ENCODE results near the gene RAB9A.
"Not testable (repeated sequence)": the region's sequence is repeated elsewhere in the genome, so short reads cannot be mapped to it uniquely, and the experiment has no call there.

RAB9A gene

GRCh38 chrX:13694359-13694758, 5.4 kb downstream of the RAB9A start:
- no peak for DNase-seq
- in situ Hi-C loops (cut with MboI; ENCODE audit: low pct_unique_long_range_greater_than_20kb, low sequenced_read_pairs): no loop called here

DNA sequence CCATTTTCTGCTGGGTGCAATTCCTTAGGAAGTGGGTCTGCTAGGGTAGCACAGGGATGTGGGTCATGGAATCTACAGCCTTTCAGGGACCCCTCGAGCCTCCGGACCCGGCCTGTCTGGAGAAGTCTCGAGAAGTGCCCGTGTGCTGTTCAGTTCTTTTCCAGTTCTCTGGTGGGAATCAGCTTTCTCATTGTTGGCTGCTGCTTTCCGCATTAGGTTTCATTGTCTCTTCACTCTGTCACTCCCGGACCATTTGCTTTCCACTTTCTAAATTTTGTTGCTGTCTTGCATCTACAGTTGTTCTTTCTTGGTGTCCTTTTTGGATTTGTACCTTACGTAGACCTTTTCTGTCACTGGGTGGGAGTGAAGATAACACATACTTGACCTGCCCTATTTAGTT, 6.1 kb downstream of the RAB9A start:
- in situ Hi-C loops (cut with MboI; ENCODE audit: low pct_unique_long_range_greater_than_20kb, low sequenced_read_pairs): no loop called here
- DNase-seq: no peak

GRCh38 chrX:13695601-13696115, 6.7 kb downstream of the RAB9A start:
- in situ Hi-C loops (cut with MboI; ENCODE audit: low pct_unique_long_range_greater_than_20kb, low sequenced_read_pairs): no loop called here
- DNase-seq: peak; percentile 83

- in situ Hi-C loops (cut with MboI; ENCODE audit: low pct_unique_long_range_greater_than_20kb, low sequenced_read_pairs): no loop called here
- peak; percentile 48 for DNase-seq
Measured at GRCh38 chrX:13697455-13697854, 8.5 kb downstream of the RAB9A start.

DNA sequence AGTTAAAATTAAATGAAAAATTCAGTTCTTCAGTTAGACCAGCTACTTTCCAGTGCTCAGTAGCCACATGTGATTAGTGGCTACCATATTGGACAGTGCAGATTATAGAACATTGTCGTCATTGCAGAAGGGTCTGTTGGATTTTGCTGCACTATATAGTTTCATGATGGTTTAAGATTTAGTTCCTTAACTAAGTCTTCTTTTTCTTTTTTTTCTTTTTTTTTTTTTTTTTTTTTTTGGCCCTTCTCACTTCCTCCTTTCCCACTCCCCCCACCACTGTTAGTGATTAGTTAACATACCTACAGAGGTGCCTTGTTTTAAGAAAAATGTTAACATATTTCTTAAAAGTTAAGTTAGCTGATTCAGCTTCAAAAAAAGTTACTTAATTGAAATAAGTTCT, 9.0 kb downstream of the RAB9A start:
- in situ Hi-C loops (cut with MboI; ENCODE audit: low pct_unique_long_range_greater_than_20kb, low sequenced_read_pairs): no loop called here
- no peak for DNase-seq

GRCh38 chrX:13698432-13698831, 9.5 kb downstream of the RAB9A start:
- in situ Hi-C loops (cut with MboI; ENCODE audit: low pct_unique_long_range_greater_than_20kb, low sequenced_read_pairs): no loop called here
- no peak for DNase-seq

- in situ Hi-C loops (cut with MboI; ENCODE audit: low pct_unique_long_range_greater_than_20kb, low sequenced_read_pairs): no loop called here
- DNase-seq: no peak
Measured at GRCh38 chrX:13699183-13699826, 10.4 kb downstream of the RAB9A start.

DNA sequence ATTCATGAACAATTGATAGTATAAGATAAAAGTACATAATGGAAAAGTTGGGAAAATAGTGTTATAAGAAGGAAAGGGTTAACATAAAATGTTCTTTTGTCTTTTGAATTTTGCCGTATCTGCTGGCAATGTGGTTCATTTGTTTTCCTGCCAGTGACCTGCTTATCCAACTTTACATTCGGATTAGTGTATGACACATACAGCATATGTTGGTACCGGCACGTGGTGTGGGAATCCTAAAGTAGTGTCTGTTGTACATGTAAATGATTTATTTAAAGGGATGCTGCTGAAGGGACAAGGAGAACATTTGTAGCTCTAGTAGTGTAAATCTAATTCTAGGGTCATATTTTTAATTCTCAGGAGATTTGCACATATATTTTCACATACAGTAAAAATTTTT, 11.5 kb downstream of the RAB9A start:
- no peak for DNase-seq
- in situ Hi-C loops (cut with MboI; ENCODE audit: low pct_unique_long_range_greater_than_20kb, low sequenced_read_pairs): no loop called here

- in situ Hi-C loops (cut with MboI; ENCODE audit: low pct_unique_long_range_greater_than_20kb, low sequenced_read_pairs): no loop called here
- no peak for DNase-seq
Measured at GRCh38 chrX:13702111-13702789, 13.3 kb downstream of the RAB9A start.

DNA sequence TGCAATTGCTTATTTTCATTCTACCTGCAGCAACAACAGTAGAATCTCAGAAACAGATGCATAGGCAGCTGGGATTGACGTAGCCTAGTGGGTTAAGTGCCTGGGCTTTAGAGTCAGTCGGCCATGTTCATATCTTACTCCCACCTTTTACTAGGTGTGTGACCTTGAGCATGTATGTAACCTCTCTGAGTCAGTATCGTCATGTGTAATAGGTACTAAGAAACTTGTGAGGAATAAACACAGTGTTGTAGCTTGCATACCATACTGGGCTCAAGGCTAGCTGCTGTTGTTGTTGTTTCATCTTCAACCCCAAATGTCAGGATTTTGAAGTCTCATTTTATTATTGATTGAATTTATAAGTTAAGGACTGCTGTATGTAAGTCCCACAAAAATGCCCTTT, 14.2 kb downstream of the RAB9A start:
- in situ Hi-C loops (cut with MboI; ENCODE audit: low pct_unique_long_range_greater_than_20kb, low sequenced_read_pairs): no loop called here
- no peak for DNase-seq

DNA sequence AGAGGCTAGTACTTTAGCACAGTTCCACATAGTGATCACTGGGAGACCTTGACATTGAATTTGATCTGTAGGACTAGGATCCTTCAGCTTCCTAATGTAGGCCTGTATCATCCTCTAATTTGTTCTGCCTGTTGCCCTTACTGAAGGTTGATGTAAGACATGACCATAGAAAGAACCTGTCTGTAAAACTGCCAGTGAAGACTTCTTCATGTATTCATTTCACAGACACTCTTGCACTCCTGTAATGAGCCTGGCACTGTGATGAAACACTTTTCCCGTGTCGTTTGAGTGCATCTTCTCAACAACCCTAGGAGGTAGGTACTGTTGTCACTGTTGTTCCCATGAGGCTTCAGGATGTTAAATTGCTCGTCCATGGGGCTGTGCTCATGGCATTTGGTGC, 14.7 kb downstream of the RAB9A start:
- in situ Hi-C loops (cut with MboI; ENCODE audit: low pct_unique_long_range_greater_than_20kb, low sequenced_read_pairs): no loop called here
- DNase-seq: no peak

DNA sequence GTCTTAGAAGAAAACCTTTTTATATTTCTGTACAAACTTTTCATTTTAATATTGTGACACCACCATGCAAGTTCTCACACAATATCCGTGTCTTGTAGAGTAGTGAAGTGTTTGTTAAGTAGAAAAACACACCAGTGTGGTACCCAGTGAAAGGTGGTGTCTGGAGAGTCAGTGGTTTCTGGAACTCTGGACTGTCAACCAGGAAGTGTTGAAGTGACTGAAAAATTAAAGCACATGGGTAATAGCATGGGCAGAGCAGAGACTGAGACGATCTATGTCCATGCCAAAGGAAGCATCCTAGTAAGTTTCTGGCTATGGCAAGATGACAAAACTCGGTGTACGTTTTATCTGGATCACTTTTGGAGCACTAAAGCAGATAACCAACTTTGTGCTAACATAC, 22.2 kb downstream of the RAB9A start:
- in situ Hi-C loops (cut with MboI; ENCODE audit: low pct_unique_long_range_greater_than_20kb, low sequenced_read_pairs): no loop called here
- no peak for DNase-seq

DNA sequence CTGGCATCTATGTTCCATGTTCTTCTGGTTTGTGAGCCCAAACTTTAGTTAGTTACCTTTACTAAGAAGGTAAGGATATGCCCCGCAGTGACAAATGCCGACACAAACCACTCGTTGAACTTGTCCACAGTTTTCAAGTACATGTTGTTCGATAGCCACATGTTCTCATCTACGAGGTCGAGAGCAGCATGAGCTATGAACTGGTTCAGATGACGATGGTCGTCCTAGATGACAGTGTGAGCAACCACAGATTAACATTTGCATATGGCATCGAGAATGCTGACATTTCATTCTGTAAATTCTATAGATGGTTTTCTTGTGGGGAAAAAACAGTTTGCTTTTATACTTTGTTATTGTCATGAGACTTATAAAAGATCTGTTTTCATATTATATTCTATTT, 27.5 kb downstream of the RAB9A start:
- in situ Hi-C loops (cut with MboI; ENCODE audit: low pct_unique_long_range_greater_than_20kb, low sequenced_read_pairs): no loop called here

GRCh38 chrX:13716905-13717304, 28.0 kb downstream of the RAB9A start:
- no peak for DNase-seq
- in situ Hi-C loops (cut with MboI; ENCODE audit: low pct_unique_long_range_greater_than_20kb, low sequenced_read_pairs): no loop called here

More for the DNA sequence above, 27.5 kb downstream of the RAB9A start:
- DNase-seq: no peak

- in situ Hi-C loops (cut with MboI; ENCODE audit: low pct_unique_long_range_greater_than_20kb, low sequenced_read_pairs): no loop called here
- DNase-seq: no peak
Measured at GRCh38 chrX:13717700-13718472, 29.0 kb downstream of the RAB9A start.

- in situ Hi-C loops (cut with MboI; ENCODE audit: low pct_unique_long_range_greater_than_20kb, low sequenced_read_pairs): no loop called here
- no peak for DNase-seq
Measured at GRCh38 chrX:13719192-13719856, 30.4 kb downstream of the RAB9A start.

- DNase-seq: no peak
- in situ Hi-C loops (cut with MboI; ENCODE audit: low pct_unique_long_range_greater_than_20kb, low sequenced_read_pairs): no loop called here
Measured at GRCh38 chrX:13721371-13721770, 32.4 kb downstream of the RAB9A start.

DNA sequence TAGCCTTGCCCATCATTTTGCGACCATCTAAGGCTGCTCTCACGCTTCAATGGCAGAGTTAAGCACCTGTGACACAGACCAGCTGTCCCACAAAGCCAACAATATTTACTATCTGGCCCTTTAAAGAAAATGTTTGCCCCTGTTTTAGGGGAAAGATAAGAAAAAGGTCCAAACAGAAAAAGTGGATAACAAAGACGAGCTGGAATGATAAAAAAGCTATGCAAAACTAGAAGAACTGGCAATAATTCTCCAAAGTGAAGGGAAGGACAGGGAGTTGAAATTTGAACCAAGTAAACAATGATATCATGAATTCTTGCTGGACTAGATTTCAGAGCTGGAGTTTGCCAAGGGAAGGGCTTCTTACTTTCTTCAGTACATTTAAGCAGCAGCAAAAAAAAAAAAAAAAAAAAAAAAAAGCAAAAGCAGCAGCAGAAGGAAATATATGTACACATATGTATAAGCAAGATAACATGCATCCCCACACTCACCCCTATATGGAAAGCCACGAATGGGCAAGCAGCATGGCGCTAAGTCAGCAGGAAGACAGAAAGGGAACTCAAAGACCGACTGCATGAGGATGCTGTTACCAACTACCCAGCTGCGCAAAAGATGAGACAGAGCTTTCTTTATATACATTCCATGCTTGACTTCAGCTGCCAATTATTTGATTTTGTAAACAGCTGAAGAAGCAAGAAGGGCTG, 33.0 kb downstream of the RAB9A start:
- DNase-seq: peak; percentile 61
- in situ Hi-C loops (cut with MboI; ENCODE audit: low pct_unique_long_range_greater_than_20kb, low sequenced_read_pairs): no loop called here

DNA sequence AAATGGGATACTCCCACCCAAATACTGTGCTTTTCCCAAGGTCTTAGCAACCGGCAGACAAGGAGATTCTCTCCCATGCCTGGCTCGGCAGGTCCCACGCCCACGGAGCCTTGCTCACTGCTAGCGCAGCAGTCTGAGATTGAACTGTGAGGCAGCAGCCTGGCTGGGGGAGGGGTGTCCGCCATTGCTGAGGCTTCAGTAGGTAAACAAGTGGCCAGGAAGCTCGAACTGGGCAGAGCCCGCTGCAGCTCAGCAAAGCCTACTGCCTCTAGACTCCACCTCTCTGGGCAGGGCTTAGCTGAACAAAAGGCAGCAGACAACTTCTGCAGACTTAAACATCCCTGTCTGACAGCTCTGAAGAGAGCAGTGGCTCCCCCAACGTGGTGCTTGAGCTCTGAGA, 36.0 kb downstream of the RAB9A start:
- in situ Hi-C loops (cut with MboI; ENCODE audit: low pct_unique_long_range_greater_than_20kb, low sequenced_read_pairs); DNase-seq: not testable (repeated sequence)
